SU-DHL-6 (cell line): ENCODE measurements around the gene ATP5F1D.

Source experiments
- CTCF ChIP-seq: fragments of 200-600 bp; sonication (generic); IDR thresholded peaks from one replicate; pipeline ENCODE4 v1.5.1; 2017; ENCODE audit warnings: antibody characterized with exemption, mild to moderate bottlenecking, low read length, moderate library complexity; ENCODE audit not compliant: insufficient read depth, poor library complexity, severe bottlenecking
- EZH2phosphoT487 ChIP-seq: fragments of 200-600 bp; sonication (generic), shearing (Covaris generic); conservative IDR thresholded peaks from 2 replicates; pipeline ENCODE4 v1.6.1; 2018; ENCODE audit warnings: mild to moderate bottlenecking, antibody characterized with exemption, low read length, moderate library complexity, mixed read lengths

- no peak for TF ChIP-seq CTCF
- no peak for TF ChIP-seq EZH2phosphoT487
Observed at GRCh38 chr19:1214862-1215731, 26.5 kb upstream of the ATP5F1D start.
